ENCODE data around the gene DPM1. TPM values are rescaled to one million over a fixed set of nuclear protein-coding genes. Genes with fewer than 3 reads are reported as not detected.
A peak's percentile ranks its signal among the peaks of the same experiment; 100 is the strongest.

The DPM1 gene
- total and polyA plus RNA-seq, 2 donors from 2014 or later, result 32.4 to 53.2 TPM

DNA sequence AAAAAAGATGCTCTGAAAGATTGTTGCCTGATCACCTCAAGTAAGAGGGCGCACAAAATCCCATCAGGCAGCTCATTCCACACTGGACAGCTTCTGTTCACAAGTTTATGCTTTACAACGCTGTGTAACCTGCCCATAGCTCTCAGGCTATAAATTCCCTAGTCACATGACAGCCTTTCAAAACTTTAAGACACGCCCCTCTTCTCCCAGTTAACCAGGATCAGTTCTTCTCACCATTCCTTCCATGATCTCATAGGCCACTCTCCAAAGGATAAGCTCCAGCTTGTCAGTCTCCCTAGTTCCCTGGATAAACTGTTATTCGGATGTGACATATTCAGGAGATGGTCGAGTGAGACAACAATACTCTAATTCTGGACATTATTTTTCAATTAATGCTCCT is 42.1 kb downstream of the DPM1 start:
- TF ChIP-seq, protein P1, sequence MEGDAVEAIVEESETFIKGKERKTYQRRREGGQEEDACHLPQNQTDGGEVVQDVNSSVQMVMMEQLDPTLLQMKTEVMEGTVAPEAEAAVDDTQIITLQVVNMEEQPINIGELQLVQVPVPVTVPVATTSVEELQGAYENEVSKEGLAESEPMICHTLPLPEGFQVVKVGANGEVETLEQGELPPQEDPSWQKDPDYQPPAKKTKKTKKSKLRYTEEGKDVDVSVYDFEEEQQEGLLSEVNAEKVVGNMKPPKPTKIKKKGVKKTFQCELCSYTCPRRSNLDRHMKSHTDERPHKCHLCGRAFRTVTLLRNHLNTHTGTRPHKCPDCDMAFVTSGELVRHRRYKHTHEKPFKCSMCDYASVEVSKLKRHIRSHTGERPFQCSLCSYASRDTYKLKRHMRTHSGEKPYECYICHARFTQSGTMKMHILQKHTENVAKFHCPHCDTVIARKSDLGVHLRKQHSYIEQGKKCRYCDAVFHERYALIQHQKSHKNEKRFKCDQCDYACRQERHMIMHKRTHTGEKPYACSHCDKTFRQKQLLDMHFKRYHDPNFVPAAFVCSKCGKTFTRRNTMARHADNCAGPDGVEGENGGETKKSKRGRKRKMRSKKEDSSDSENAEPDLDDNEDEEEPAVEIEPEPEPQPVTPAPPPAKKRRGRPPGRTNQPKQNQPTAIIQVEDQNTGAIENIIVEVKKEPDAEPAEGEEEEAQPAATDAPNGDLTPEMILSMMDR (IDR thresholded peaks at IDR 0.05; ENCODE audit: borderline replicate concordance, extremely low read depth, insufficient read depth), result no peak
- H3K4me3 ChIP-seq (ENCODE audit: low read length in 3 of 3), result no peak overlapping the region
- no peaks in the 10 kb centered on the region for H3K9me3 ChIP-seq (ENCODE audit: control insufficient read depth in 2 of 3, insufficient read depth in 1 of 3, low read length in 3 of 3)
- H3K27me3 ChIP-seq (ENCODE audit: control insufficient read depth, insufficient read depth, low read length), result no peaks in the 10 kb centered on the region
- H3K4me1 ChIP-seq (ENCODE audit: control insufficient read depth in 2 of 3, insufficient read depth in 2 of 3, low read depth in 1 of 3, low read length in 3 of 3), result peaks cover 6 to 25% (median 22%) of the 10 kb centered on the region in 3 donors
- peak in 2 of 5 donors; percentile 56 to 75 for DNase-seq
- H3K9ac ChIP-seq (ENCODE audit: low read length in 3 of 3), result no peak overlapping the region
- no peak overlapping the region for H3K27ac ChIP-seq (ENCODE audit: low read depth in 2 of 2, low read length in 2 of 2)
- no peaks in the 10 kb centered on the region for H3K36me3 ChIP-seq (ENCODE audit: control insufficient read depth in 2 of 3, insufficient read depth in 3 of 3, low read length in 3 of 3)
- intact Hi-C loops (cut with DNase I), result no loop called here
- FAIRE-seq, result no peak

DNA sequence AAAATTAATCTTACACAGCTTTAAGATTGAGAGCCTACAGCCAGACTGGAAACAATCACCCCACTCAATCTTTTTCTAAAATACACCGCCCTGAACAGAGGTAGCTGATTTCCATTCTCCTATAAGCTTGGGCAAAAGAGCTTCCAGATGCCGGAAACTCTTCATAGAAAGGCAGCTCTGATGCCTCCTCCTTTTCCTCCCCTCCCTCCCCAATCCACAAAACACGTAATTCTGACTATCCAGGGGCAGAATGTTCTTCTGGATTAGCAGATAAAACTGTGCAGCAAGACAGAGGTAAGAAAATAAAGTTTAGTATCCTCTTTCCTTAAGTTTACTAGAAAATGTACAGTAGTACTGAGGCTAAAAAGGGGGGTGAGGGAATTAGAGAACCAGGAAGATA is 42.9 kb downstream of the DPM1 start:
- DNase-seq (no peak), FAIRE-seq (no peak)
- no peaks in the 10 kb centered on the region for H3K27me3 ChIP-seq (ENCODE audit: control insufficient read depth, insufficient read depth, low read length)
- no peaks in the 10 kb centered on the region for H3K36me3 ChIP-seq (ENCODE audit: control insufficient read depth in 2 of 3, insufficient read depth in 3 of 3, low read length in 3 of 3)
- intact Hi-C loops (cut with DNase I), result no loop called here
- no peaks in the 10 kb centered on the region for H3K9me3 ChIP-seq (ENCODE audit: control insufficient read depth in 2 of 3, insufficient read depth in 1 of 3, low read length in 3 of 3)
- TF ChIP-seq, protein P1 (IDR thresholded peaks at IDR 0.05; ENCODE audit: borderline replicate concordance, extremely low read depth, insufficient read depth), result no peak
- no peak overlapping the region for H3K9ac ChIP-seq (ENCODE audit: low read length in 3 of 3)
- no peak overlapping the region for H3K4me3 ChIP-seq (ENCODE audit: low read length in 3 of 3)
- no peak overlapping the region for H3K27ac ChIP-seq (ENCODE audit: low read depth in 2 of 2, low read length in 2 of 2)
- H3K4me1 ChIP-seq (ENCODE audit: control insufficient read depth in 2 of 3, insufficient read depth in 2 of 3, low read depth in 1 of 3, low read length in 3 of 3), result peaks cover 6 to 25% (median 22%) of the 10 kb centered on the region in 3 donors

DNA sequence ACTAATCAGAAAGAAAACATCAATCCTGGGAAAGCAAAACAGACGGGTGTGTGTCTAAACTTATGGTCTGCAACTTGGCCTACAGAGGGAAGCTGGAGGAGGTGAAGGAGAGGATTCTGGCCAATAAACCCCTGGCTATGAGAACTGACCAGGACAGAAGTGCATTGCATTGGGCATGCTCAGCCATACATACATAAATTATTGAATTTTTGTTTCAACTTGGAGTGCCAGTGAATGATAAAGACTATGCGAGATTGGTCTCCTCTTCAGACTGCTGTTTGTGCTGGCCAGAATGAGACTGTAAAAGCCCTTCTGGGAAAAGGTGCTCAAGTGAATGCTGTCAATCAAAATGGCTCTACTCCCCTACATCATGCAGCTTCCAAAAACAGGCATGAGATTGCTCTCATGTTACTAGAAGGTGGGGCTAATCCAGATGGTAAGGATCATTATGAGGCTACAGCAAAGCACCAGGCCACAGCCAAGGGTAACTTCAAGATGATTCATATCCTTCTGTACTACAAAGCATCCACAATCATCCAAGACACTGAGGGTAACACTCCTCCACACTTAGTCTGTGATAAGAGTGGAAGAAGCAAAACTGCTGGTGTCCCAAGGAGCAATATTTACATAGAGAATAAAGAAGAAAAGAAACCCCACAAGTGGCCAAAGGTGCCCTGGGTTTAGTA is 44.5 kb downstream of the DPM1 start:
- FAIRE-seq (no peak), DNase-seq (peak in 2 of 5 donors; percentile 24 to 29)
- Histone ChIP-seq H3K9me3 (ENCODE audit: control insufficient read depth in 2 of 3, insufficient read depth in 1 of 3, low read length in 3 of 3) (no peaks in the 10 kb centered on the region), H3K36me3 (ENCODE audit: control insufficient read depth in 2 of 3, insufficient read depth in 3 of 3, low read length in 3 of 3) (no peaks in the 10 kb centered on the region), H3K4me1 (ENCODE audit: control insufficient read depth in 2 of 3, insufficient read depth in 2 of 3, low read depth in 1 of 3, low read length in 3 of 3) (peaks cover 6 to 24% (median 18%) of the 10 kb centered on the region in 3 donors), H3K9ac (ENCODE audit: low read length in 3 of 3) (no peak overlapping the region), H3K27ac (ENCODE audit: low read depth in 2 of 2, low read length in 2 of 2) (no peak overlapping the region), H3K27me3 (ENCODE audit: control insufficient read depth, insufficient read depth, low read length) (no peaks in the 10 kb centered on the region), H3K4me3 (ENCODE audit: low read length in 3 of 3) (no peak overlapping the region)
- intact Hi-C loops (cut with DNase I), result no loop called here
- TF ChIP-seq, protein P1 (IDR thresholded peaks at IDR 0.05; ENCODE audit: borderline replicate concordance, extremely low read depth, insufficient read depth), result no peak

Data from kidney (tissue), 14 donors.